AG09319 (cell line): Measurements from ENCODE around the gene TBC1D8.
A peak's percentile ranks its signal among the peaks of the same experiment; 100 is the strongest.

Experiments used
- DNase-seq: peaks from one replicate; pipeline ENCODE4 v3.0.0-alpha.2; 2010; ENCODE audit warnings: low read depth; ENCODE audit errors: extremely low read depth
- TF ChIP-seq, protein P1 (sequence below): IDR thresholded peaks from 2 replicates; pipeline ENCODE4 v1.5.1; 2011; ENCODE audit warnings: low read depth, mild to moderate bottlenecking, inconsistent platforms, low read length, moderate library complexity

Gene TBC1D8

DNA sequence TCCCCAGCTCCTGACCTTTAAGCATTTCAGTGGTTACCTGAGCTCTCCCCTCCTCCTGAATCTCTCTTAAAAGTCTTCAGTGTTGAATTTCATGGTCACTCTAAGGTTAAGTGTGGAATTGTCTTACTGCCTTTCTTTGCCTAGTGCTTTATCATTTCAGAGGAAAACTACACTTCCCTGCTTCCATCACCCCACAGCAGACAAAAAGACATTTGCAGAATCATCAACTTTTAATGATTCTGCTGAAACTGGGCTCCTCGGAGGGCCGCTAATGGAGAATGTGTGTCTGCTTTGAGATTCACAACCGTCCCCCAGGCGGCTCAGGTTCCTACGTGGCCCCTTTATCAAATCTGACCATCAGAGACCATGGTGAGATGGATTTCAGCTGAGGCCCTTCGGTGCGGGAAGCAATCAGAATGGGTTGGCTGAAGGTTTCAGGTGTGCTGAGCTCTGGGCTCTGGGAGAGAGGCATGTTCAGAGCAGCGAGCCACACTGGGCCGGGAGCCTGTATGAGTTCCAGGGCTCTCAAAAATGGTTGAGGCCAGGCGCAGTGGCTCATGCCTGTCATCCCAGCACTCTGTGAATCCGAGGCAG, 41.9 kb upstream of the TBC1D8 start:
- TF ChIP-seq, protein P1, sequence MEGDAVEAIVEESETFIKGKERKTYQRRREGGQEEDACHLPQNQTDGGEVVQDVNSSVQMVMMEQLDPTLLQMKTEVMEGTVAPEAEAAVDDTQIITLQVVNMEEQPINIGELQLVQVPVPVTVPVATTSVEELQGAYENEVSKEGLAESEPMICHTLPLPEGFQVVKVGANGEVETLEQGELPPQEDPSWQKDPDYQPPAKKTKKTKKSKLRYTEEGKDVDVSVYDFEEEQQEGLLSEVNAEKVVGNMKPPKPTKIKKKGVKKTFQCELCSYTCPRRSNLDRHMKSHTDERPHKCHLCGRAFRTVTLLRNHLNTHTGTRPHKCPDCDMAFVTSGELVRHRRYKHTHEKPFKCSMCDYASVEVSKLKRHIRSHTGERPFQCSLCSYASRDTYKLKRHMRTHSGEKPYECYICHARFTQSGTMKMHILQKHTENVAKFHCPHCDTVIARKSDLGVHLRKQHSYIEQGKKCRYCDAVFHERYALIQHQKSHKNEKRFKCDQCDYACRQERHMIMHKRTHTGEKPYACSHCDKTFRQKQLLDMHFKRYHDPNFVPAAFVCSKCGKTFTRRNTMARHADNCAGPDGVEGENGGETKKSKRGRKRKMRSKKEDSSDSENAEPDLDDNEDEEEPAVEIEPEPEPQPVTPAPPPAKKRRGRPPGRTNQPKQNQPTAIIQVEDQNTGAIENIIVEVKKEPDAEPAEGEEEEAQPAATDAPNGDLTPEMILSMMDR, result no peak
- DNase-seq, result no peak

DNA sequence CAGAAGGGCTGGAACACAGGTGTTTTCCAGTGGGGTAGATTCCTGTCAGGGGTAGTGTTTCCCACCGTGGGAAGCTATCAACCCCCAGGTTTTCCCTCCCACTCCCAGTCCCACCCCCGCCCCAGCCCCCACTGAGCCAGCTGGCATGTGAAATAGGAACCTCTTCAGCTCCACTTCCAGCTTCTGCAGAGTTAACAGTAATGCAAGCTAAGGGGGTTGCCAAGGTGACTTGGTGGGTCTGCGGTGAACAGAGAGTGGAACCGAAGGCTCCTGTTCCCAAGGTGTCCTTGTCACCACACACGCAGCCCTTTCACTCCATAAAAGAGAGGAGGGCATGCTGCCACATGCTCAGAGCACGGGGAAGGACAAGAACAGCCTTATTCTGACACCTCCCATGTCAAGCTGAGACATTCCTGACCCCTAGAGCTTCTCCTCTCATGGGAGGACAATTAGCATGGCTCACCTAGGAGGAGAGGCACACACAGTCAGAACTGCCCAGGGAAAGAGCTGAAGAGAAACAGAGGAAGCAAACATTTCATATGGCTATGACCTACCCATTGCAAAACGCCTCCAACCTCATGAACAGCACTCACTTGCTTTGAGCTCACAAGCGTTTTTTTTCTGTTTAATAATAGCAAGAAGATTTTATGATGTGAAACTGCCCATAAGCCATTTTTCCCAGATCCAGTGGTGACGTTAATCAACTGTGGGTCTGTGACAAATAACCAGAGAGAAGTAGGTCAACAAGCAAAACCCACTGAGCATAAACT, 39.8 kb upstream of the TBC1D8 start:
- TF ChIP-seq, protein P1, result no peak
- DNase-seq, result no peak

DNA sequence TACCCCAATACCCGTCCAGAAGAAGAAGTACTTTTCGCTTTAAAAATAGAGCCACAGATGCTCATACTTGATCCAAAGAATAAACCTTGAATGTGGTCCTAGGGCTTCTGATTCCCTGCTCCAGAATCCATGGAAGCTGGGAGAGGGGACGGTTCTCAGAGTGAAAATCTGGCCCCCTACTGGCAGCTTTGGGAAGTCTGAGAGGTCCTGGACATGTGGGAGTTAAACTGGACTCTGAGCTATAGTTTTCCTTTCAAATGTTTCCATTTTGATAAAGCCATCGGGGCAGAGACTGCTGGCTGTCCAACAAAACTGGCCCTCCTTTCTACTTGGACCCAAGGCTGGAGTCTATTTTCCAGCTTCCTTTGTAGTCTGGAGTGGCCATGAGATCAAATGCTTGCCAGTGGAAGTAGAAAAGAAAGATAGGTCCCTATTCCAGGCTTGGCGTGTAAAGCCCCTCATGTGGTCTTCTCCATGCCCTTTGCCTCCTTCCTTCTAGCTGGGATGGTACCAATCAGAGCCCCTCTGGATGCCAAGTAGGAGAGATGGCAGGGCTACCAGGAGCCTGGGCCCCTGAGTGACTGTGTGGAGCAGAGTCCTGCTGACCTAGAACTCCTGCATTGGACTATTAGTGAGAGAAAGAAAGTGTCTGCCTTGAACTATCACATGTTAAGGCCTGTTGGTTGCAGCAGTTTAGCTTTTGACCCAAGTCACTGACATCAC, 37.7 kb upstream of the TBC1D8 start:
- DNase-seq, result no peak

DNA sequence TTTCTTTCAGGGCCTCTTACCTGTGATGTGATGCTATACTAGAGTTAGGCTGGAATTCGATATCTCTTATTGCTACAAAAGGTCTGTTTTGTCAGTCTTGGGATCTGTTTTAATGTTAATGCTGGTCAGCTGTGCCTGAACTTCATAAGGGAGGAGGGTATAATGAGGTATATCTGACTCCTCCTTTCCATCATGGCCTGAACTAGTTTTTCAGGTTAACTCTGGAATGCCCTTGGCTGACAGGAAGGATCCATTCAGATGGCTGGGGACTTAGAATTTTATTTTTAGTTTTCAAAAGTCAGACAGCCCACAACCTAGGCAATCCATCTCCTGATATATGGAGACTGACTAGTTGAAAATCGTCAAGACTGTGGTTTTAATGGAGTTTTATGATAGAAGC, 35.9 kb upstream of the TBC1D8 start:
- DNase-seq, result no peak
- TF ChIP-seq, protein P1, result no peak

More for the DNA sequence above, 37.7 kb upstream of the TBC1D8 start:
- TF ChIP-seq, protein P1, result peak; percentile 64

DNA sequence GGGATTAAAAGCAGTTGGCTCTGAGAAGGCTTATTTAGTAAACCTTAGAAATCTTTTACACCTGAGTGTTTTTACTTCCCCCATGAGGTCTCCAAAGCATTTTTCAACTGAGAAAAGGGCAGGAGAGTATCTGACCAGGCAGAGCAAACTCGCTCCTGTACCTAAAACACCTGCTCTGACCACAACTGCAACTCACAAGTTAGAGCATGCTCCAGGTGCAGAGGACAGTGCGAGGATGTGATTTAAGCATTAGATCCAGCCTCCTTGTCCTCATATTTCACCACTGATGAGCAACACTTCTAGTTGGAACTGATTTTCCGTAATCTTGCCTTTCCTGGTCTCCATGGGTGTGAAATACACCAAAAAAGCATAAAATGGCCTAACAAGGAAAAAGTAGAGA, 34.5 kb upstream of the TBC1D8 start:
- DNase-seq, result no peak
- TF ChIP-seq, protein P1, result no peak

DNA sequence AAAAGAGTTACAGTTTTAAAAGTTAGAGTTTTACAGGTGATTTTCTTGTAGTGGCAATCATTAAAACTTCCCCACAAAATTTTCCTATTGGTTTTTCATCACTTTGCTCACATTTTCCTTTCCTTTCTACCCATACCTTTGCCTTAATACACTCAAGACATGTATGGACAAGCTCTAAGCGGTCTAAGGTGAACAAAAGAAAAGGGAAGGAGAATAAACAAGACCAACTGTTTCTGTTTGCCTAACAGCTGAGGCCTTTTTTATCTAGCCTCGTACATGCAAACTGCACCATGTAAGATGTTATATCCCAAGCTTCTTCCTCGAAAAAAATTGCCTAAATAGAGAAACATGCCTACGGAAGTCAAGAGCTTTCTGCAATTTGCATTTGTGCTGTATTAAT, 33.9 kb upstream of the TBC1D8 start:
- TF ChIP-seq, protein P1, result no peak
- DNase-seq, result no peak

DNA sequence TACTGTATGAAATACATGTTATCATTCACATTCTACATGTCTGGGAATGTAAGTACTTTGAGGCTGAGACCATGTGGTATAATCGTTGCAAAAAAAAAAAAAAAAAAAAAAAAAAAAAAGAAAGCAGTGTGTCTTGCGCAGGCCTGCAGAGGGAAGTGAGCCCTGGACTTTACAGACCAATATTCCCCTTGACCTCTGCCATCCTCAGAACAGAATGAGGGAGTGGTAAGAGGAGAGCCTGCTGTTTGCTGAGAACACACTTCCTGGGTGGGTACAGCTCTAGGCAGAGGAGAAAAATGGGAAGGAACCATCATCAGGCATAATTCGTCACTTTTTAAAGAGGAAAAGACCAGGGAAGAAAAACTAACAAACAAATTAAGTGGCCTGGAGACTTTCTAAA, 28.8 kb upstream of the TBC1D8 start:
- DNase-seq, result no peak
- TF ChIP-seq, protein P1, result no peak
